Measurements from ENCODE around the gene SDHAF2. TPM values are rescaled to one million over a fixed set of nuclear protein-coding genes. Genes with fewer than 3 reads are reported as not detected.

Gene SDHAF2
- polyA plus RNA-seq, 1 experiment: 81.1 TPM

DNA sequence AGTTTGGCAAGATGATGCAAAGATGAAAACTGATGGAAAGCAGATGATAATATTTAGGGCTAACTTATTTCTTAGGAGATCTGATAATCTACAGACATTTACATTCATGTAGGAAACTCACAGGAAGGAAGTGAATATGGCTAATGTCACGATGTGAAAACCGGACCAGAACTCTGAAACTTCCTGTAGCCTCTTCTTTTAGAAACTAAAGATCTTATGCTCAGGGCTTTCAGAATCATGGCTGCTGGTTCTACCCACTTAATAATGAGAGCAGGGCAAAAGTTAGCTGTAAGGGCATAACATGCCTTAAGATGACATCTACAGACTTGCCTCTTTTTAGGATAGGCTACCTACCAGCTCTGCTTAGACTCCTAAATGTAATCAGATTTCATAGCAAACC, 15.4 kb upstream of the SDHAF2 start:
- Histone ChIP-seq H3K36me3 (ENCODE audit: control insufficient read depth, insufficient read depth, low read length) (peaks cover 29% of the 10 kb centered on the region), H3K27me3 (ENCODE audit: control insufficient read depth, insufficient read depth, low read length) (no peaks in the 10 kb centered on the region), H3K4me3 (ENCODE audit: low read depth, low read length) (no peak overlapping the region)
- CTCF ChIA-PET: interaction anchor here (0.7 to 1.4 kb wide), 2 partner anchors 15 to 101 kb away, joined by 3 read pairs; partner anchors contain the start of genes CPSF7 and SDHAF2
- TF ChIP-seq, protein P1, sequence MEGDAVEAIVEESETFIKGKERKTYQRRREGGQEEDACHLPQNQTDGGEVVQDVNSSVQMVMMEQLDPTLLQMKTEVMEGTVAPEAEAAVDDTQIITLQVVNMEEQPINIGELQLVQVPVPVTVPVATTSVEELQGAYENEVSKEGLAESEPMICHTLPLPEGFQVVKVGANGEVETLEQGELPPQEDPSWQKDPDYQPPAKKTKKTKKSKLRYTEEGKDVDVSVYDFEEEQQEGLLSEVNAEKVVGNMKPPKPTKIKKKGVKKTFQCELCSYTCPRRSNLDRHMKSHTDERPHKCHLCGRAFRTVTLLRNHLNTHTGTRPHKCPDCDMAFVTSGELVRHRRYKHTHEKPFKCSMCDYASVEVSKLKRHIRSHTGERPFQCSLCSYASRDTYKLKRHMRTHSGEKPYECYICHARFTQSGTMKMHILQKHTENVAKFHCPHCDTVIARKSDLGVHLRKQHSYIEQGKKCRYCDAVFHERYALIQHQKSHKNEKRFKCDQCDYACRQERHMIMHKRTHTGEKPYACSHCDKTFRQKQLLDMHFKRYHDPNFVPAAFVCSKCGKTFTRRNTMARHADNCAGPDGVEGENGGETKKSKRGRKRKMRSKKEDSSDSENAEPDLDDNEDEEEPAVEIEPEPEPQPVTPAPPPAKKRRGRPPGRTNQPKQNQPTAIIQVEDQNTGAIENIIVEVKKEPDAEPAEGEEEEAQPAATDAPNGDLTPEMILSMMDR (IDR thresholded peaks at IDR 0.05; ENCODE audit: insufficient read depth, low read depth, low read length): no peak
- no peak for DNase-seq (ENCODE audit: low read depth)
- POLR2A ChIA-PET: no interaction called here

DNA sequence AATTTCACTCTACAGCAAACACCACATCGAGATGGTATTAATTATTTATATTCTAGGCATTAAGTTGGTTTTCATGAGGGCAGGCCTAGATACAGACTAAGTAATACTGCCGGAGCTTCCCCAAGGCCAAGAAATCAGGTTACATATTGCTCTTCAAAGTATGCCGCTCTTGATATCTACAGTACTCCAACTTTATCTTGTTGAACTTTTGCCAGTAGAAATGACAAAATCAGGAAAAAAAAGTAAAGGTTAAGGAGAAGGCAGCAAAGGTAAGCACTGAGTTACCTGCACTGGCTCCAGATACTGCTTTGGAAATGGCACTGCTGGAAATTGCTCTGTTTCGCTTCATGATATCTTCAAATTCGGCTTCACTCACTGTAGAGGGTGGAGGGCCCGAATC, 14.5 kb upstream of the SDHAF2 start:
- peaks cover 26% of the 10 kb centered on the region for H3K36me3 ChIP-seq (ENCODE audit: control insufficient read depth, insufficient read depth, low read length)
- no peak overlapping the region for H3K4me3 ChIP-seq (ENCODE audit: low read depth, low read length)
- no peak for DNase-seq (ENCODE audit: low read depth)
- no peaks in the 10 kb centered on the region for H3K27me3 ChIP-seq (ENCODE audit: control insufficient read depth, insufficient read depth, low read length)
- CTCF ChIA-PET: interaction anchor here (0.7 to 1.4 kb wide), 3 partner anchors 14 to 102 kb away, joined by 3 to 5 read pairs (median 3); partner anchors contain the start of genes CPSF7 and SDHAF2
- TF ChIP-seq, protein P1 (IDR thresholded peaks at IDR 0.05; ENCODE audit: insufficient read depth, low read depth, low read length): no peak
- POLR2A ChIA-PET: no interaction called here

DNA sequence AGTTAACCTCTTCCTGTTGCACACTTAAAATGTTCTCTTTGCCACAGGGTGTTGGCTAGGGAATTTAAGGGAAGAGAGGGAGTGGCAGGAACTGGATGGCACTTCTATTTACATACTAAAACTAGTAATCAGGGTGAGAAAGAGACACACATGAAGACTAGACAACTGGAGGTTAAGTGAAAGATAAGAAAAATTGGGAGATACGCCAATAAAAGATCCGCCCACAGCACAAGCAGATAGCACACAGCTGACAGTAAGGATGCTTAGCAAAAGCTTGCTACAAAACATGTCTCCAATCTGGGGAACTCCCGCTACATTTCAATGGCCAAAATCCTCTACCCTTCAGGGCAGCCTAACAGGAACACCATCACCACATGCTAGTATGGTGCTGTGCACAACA, 13.0 kb upstream of the SDHAF2 start:
- CTCF ChIA-PET: interaction anchor here (1.2 to 1.3 kb wide), 3 partner anchors 9 to 100 kb away, joined by 3 to 4 read pairs (median 3); no protein-coding TSS in a partner anchor
- POLR2A ChIA-PET: no interaction called here
- Histone ChIP-seq H3K36me3 (ENCODE audit: control insufficient read depth, insufficient read depth, low read length) (peaks cover 24% of the 10 kb centered on the region), H3K4me3 (ENCODE audit: low read depth, low read length) (no peak overlapping the region), H3K27me3 (ENCODE audit: control insufficient read depth, insufficient read depth, low read length) (no peaks in the 10 kb centered on the region)
- DNase-seq (ENCODE audit: low read depth): no peak
- TF ChIP-seq, protein P1 (IDR thresholded peaks at IDR 0.05; ENCODE audit: insufficient read depth, low read depth, low read length): no peak

DNA sequence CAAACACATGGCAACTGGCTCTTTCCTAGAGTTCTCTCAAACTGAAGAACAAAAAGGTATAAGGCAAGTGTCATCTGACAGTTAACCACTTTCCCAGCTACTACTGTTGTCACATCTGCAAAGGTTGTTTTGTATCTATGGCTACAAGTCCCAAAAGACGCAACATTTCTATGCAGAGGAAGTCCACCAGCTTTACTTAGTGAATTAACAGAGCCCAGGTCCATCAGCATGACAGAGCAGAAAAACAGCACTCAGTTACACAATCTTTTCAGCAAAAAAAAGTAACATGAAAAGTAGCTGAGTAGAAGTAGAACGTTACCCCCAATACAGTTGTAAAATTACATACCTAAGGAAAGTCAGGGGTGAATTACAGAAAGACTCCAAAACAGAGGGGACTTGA, 12.3 kb upstream of the SDHAF2 start:
- ChIA-PET CTCF (interaction anchor here (0.9 to 1.3 kb wide), 4 partner anchors 9 to 99 kb away, joined by 3 to 5 read pairs (median 4); no protein-coding TSS in a partner anchor), POLR2A (no interaction called here)
- Histone ChIP-seq H3K27me3 (ENCODE audit: control insufficient read depth, insufficient read depth, low read length) (no peaks in the 10 kb centered on the region), H3K4me3 (ENCODE audit: low read depth, low read length) (no peak overlapping the region), H3K36me3 (ENCODE audit: control insufficient read depth, insufficient read depth, low read length) (peaks cover 24% of the 10 kb centered on the region)
- DNase-seq (ENCODE audit: low read depth): no peak
- TF ChIP-seq, protein P1 (IDR thresholded peaks at IDR 0.05; ENCODE audit: insufficient read depth, low read depth, low read length): no peak

DNA sequence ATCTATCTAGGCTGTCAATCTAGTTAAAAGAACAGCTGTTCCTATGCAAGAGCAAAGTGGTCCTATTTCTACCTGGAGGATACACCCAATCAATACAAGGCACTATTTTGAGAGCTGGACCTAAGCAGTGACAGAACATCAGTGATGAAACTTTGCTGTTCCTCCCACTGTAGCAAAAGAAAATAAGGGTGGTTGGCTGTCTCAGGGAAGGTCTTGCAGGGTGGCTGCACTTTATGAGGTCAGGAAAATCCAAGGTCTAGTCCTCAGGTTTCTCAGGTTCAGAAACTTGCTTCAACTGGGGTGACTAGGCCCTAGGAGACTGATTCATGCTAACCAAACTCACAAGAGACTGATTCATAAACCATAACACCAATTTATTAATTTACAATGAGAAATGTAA, 11.8 kb upstream of the SDHAF2 start:
- no peak overlapping the region for H3K4me3 ChIP-seq (ENCODE audit: low read depth, low read length)
- DNase-seq (ENCODE audit: low read depth): no peak
- ChIA-PET CTCF (interaction anchor here (0.9 to 1.3 kb wide), 4 partner anchors 8 to 99 kb away, joined by 3 to 5 read pairs (median 4); no protein-coding TSS in a partner anchor), POLR2A (no interaction called here)
- peaks cover 24% of the 10 kb centered on the region for H3K36me3 ChIP-seq (ENCODE audit: control insufficient read depth, insufficient read depth, low read length)
- H3K27me3 ChIP-seq (ENCODE audit: control insufficient read depth, insufficient read depth, low read length): no peaks in the 10 kb centered on the region
- TF ChIP-seq, protein P1 (IDR thresholded peaks at IDR 0.05; ENCODE audit: insufficient read depth, low read depth, low read length): no peak

Data from BJ (cell line).